Mucosa of stomach (tissue), 1 donor: ENCODE measurements around the gene DNAJC5.
"Not testable (repeated sequence)": the region's sequence is repeated elsewhere in the genome, so short reads cannot be mapped to it uniquely, and the experiment has no call there.

Experiments
- H3K27me3 ChIP-seq: one replicate; pipeline ENCODE4 v1.7.0; 2013; ENCODE audit warnings: mild to moderate bottlenecking, low read length; ENCODE audit not compliant: control insufficient read depth, insufficient read depth
- H3K36me3 ChIP-seq: one replicate; pipeline ENCODE4 v1.7.0; 2013; ENCODE audit warnings: low read length; ENCODE audit not compliant: control insufficient read depth, insufficient read depth
- H3K4me1 ChIP-seq: one replicate; pipeline ENCODE4 v1.7.0; 2013; ENCODE audit warnings: mild to moderate bottlenecking, low read length; ENCODE audit not compliant: control insufficient read depth, insufficient read depth
- H3K4me3 ChIP-seq: one replicate; pipeline ENCODE4 v1.7.0; 2013; ENCODE audit warnings: low read length
- H3K9ac ChIP-seq: one replicate; pipeline ENCODE4 v1.7.0; 2013; ENCODE audit warnings: mild to moderate bottlenecking, low read length, moderate library complexity
- H3K9me3 ChIP-seq: one replicate; pipeline ENCODE4 v1.7.0; 2013; ENCODE audit warnings: mild to moderate bottlenecking, low read length, moderate library complexity; ENCODE audit not compliant: control insufficient read depth
- donor health status: Pancreatic carcinoma.

The DNAJC5 gene

DNA sequence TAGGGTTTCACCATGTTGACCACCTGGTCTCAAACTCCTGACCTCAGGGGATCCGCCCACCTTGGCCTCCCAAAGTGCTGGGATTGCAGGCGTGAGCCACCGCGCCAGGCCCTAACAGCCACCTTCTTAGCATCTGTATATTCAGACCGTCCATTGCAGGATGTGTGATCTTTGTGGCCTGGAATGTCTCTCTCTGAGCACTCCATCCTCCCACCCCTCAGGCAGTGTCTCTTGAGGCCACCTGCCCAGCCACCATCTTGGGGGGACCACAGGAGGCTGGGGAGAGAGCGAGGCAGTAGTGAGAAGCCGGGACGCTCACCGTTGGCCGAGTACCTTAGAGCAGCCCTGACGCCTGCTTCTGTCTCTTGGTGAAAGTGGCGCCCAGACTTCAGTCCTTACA lies 18.8 kb downstream of the DNAJC5 start:
- Histone ChIP-seq H3K4me1 (peaks cover 35% of the 10 kb centered on the region), H3K9ac (no peak overlapping the region), H3K27me3 (no peaks in the 10 kb centered on the region), H3K36me3 (no peaks in the 10 kb centered on the region), H3K4me3 (no peak overlapping the region), H3K9me3 (no peaks in the 10 kb centered on the region)

DNA sequence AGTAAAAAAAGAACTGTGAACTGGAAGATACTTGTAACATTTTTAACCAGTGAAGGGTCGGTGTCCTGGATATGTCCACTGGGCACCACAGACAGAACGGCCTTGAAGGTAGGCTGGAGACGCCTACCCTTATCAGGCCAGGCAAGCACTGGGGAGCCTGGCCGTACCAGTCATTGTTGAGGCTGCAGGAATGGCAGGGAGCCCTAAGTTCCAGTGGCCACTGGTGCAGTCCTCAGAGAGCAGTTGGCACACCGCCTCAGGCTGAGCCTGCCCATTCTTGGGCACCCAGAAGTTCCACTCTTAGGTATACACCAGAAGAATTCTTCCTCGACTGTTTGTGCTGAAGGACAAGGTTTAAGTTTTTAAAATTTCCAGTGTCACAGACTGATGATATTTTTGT lies 20.5 kb downstream of the DNAJC5 start:
- H3K9ac ChIP-seq, result no peak overlapping the region
- no peaks in the 10 kb centered on the region for H3K9me3 ChIP-seq
- H3K36me3 ChIP-seq, result no peaks in the 10 kb centered on the region
- H3K27me3 ChIP-seq, result no peaks in the 10 kb centered on the region
- no peak overlapping the region for H3K4me3 ChIP-seq
- H3K4me1 ChIP-seq, result peaks cover 22% of the 10 kb centered on the region

DNA sequence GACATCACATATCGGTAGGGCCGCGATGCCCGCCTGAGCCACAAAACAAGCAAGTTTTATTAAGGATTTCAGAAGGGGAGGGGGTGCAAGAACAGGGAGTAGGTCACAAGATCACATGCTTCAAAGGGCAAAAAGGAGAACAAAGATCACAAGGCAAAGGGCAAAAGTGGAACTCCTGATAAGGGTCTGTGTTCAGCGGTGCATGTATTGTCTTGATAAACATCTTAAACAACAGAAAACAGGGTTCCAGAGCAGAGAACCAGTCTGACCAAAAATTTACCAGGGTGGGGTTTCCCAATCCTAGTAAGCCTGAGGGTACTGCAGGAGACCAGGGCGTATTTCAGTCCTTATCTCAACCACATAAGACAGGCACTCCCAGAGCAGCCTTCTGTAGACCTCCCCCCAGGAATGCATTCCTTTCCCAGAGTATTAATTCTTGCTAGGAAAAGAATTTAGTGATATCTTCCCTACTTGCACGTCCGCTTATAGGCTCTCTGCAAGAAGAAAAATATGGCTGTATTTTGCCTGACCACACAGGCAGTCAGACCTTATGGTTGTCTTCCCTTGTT lies 21.5 kb downstream of the DNAJC5 start:
- not testable (repeated sequence) for H3K9me3 ChIP-seq, H3K27me3 ChIP-seq, H3K36me3 ChIP-seq, H3K9ac ChIP-seq, H3K4me3 ChIP-seq
- H3K4me1 ChIP-seq, result peaks cover 14% of the 10 kb centered on the region

DNA sequence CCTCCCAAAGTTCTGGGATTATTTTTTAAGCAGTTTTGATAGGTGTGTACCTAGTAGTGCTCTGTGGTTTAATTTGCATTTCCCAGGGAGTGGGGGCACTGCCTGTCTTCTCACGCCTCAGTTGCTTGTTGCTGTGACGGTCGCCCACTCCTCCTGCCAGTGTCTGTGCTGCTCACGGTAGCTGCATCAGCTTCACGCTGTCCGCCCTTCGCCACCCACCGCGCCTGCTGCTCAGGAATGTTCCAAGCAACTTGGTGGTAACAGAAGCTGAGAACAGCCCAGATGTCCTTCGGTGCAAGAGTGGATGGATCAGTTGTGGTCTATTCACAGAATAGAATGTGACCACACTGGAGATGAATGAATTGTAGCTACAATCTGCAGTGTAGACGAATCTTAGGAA lies 22.9 kb downstream of the DNAJC5 start:
- no peak overlapping the region for H3K4me3 ChIP-seq
- peaks cover 7% of the 10 kb centered on the region for H3K4me1 ChIP-seq
- no peaks in the 10 kb centered on the region for H3K36me3 ChIP-seq
- no peak overlapping the region for H3K9ac ChIP-seq
- no peaks in the 10 kb centered on the region for H3K9me3 ChIP-seq
- no peaks in the 10 kb centered on the region for H3K27me3 ChIP-seq

DNA sequence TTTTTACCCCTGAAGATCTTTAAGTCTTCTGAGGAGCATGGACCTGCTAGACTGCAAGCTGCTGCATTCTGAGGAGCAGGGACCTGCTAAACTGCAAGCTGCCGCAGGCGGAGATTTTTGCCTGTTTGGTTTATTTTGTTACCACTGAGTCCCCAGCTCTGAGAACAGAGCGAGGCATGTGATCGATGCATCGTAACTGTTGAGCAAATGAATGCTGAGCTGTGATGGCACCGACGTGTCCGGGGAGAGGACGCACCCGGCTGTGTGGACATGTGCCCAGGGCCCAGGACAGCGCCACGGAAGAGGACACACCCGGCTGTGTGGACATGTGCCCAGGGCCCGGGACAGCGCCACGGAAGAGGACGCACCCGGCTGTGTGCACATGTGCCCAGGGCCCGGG lies 24.2 kb downstream of the DNAJC5 start:
- Histone ChIP-seq H3K9me3 (no peaks in the 10 kb centered on the region), H3K4me3 (no peak overlapping the region), H3K36me3 (no peaks in the 10 kb centered on the region), H3K9ac (no peak overlapping the region), H3K27me3 (no peaks in the 10 kb centered on the region), H3K4me1 (peaks cover 7% of the 10 kb centered on the region)

DNA sequence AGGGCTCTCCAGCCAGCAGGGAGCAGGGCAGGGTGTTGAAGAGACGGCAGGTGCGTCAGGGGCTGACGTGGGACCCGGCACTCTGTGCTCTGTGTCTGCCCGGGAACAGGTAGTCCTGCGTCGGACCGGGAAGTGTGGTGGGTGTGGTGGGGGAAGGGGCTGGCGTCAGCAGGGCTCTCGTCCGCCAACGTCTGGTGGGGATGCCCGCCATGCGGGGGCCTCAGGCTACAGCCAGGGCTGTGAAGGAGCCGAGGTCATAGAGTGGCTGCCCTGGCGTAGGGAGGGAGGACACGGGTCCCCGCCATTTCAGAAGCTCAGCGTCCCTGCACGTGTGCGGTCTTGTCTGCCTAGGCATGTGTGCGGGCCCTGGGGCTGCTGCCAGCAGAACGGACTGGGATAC lies 25.3 kb downstream of the DNAJC5 start:
- no peaks in the 10 kb centered on the region for H3K27me3 ChIP-seq
- no peak overlapping the region for H3K9ac ChIP-seq
- H3K9me3 ChIP-seq, result no peaks in the 10 kb centered on the region
- no peaks in the 10 kb centered on the region for H3K4me1 ChIP-seq
- no peak overlapping the region for H3K4me3 ChIP-seq
- H3K36me3 ChIP-seq, result no peaks in the 10 kb centered on the region

DNA sequence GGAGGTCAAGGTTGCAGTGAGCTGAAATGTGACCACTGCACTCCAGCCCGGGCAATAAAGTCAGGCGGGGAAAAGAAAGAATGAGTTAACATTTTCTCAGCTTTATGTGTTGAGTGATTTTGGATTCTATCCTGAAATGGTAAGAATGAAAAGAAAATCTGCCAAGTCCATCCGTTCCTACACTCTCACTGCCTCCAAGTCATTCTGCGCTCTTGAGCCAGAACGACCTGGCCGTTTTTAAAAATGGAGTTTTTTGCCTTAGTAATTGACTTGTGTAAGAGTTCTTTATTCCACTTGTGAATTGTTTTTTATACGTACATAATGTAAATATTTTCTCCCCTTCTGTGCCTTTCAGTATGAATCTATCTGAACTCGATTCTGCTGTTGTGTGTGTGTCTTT lies 28.7 kb downstream of the DNAJC5 start:
- Histone ChIP-seq H3K4me1 (no peaks in the 10 kb centered on the region), H3K9me3 (no peaks in the 10 kb centered on the region), H3K27me3 (no peaks in the 10 kb centered on the region), H3K9ac (no peak overlapping the region), H3K36me3 (peaks cover 5% of the 10 kb centered on the region), H3K4me3 (no peak overlapping the region)

DNA sequence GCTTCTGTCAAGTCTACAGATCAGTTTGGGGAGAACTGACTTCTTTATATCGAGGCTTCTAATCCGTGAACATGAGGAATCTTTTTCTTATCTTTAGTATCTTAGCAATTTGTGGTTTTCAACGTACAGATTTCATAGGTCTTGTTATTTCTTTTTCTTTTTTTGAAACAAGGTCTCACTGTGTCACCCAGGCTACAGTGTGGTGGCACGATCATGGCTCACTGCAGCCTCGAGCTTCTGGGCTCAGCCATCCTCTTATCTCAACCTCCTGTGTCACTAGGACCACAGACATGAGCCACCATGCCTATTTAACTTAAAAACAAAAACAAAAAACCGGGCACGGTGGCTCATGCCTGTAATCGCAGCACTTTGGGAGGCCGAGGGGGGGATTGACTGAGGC lies 29.3 kb downstream of the DNAJC5 start:
- Histone ChIP-seq H3K4me3 (no peak overlapping the region), H3K9me3 (no peaks in the 10 kb centered on the region), H3K27me3 (no peaks in the 10 kb centered on the region), H3K36me3 (peaks cover 5% of the 10 kb centered on the region), H3K9ac (no peak overlapping the region), H3K4me1 (no peaks in the 10 kb centered on the region)

DNA sequence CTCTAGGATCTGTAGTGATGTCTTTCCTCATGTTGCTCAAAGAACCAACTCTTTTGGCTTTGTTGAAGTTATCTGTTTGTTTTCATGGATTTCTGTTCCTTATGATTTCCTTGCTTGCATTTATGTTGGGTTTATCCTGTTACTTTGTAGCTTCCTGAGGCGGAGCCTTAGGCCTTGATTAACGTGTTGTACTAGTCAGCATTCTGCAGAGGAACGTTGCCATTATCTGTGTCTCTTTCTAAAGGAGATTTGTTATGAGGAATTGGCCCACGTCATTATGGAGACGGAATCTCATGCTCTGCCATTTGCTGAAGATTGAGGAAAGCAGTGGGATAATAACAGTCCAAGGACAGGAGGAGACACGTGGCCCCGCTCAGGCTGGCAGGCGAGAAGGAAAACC lies 31.4 kb downstream of the DNAJC5 start:
- Histone ChIP-seq H3K4me1 (peaks cover 9% of the 10 kb centered on the region), H3K36me3 (peaks cover 6% of the 10 kb centered on the region), H3K27me3 (no peaks in the 10 kb centered on the region), H3K4me3 (no peak overlapping the region), H3K9ac (no peak overlapping the region), H3K9me3 (no peaks in the 10 kb centered on the region)

DNA sequence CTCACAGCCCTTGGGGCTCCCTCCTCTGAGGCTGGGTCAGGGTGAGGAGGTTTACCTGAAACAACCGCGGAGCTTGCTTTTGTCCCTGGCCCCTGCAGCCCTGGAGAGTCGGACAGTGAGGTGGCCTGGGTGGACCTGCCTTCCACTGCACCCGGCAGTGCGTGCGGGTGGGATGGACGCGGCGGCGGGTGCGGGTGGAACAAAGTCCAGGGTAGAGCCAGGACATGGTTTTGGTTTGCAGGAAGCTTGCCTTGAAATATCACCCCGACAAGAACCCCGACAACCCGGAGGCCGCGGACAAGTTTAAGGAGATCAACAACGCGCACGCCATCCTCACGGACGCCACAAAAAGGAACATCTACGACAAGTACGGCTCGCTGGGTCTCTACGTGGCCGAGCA lies 34.1 kb downstream of the DNAJC5 start:
- H3K4me1 ChIP-seq, result peaks cover 10% of the 10 kb centered on the region
- H3K4me3 ChIP-seq, result no peak overlapping the region
- H3K9me3 ChIP-seq, result no peaks in the 10 kb centered on the region
- H3K36me3 ChIP-seq, result peaks cover 18% of the 10 kb centered on the region
- no peaks in the 10 kb centered on the region for H3K27me3 ChIP-seq
- H3K9ac ChIP-seq, result no peak overlapping the region

DNA sequence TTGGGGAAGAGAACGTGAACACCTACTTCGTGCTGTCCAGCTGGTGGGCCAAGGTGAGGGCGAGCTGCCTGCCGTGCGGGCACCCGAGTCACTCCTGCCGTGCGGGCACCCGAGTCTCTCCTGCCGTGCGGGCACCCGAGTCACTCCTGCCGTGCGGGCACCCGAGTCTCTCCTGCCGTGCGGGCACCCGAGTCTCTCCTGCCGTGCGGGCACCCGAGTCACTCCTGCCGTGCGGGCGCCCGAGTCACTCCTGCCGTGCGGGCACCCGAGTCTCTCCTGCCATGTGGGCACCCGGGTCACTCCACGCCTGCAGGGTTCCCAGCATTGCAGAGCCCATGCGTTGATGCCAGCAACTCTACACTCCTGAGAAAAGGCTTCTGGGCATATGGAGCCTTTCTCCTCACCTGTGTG lies 34.6 kb downstream of the DNAJC5 start:
- not testable (repeated sequence) for H3K9me3 ChIP-seq, H3K27me3 ChIP-seq, H3K4me1 ChIP-seq, H3K4me3 ChIP-seq, H3K9ac ChIP-seq
- H3K36me3 ChIP-seq, result peaks cover 18% of the 10 kb centered on the region

DNA sequence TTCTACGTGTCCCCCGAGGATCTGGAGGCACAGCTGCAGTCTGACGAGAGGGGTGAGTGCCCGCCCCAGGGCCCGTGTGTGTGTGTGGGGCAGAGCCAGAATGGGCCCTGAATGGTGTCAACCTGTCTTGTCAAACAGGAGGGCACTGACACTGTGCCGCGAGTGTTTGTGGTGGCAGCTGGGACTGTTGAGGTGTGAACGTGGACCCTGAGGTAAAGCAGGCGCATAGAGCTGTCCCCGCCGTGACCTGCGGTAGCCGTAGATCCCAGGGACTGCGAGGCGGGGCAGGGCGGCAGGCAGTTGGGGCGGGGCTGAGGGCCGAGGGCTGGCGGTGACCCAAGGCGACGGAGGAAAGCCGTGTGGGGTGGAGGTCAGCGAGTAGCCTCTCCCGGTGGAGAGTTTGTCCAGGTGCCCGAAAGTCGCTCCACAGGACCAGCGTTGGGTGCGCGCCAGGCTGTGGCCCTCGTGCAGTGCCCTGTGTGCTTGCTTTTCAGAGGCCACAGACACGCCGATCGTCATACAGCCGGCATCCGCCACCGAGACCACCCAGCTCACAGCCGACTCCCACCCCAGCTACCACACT lies 36.1 kb downstream of the DNAJC5 start:
- no peaks in the 10 kb centered on the region for H3K9me3 ChIP-seq
- no peak overlapping the region for H3K4me3 ChIP-seq
- no peak overlapping the region for H3K9ac ChIP-seq
- no peaks in the 10 kb centered on the region for H3K27me3 ChIP-seq
- peaks cover 10% of the 10 kb centered on the region for H3K4me1 ChIP-seq
- H3K36me3 ChIP-seq, result peaks cover 18% of the 10 kb centered on the region

DNA sequence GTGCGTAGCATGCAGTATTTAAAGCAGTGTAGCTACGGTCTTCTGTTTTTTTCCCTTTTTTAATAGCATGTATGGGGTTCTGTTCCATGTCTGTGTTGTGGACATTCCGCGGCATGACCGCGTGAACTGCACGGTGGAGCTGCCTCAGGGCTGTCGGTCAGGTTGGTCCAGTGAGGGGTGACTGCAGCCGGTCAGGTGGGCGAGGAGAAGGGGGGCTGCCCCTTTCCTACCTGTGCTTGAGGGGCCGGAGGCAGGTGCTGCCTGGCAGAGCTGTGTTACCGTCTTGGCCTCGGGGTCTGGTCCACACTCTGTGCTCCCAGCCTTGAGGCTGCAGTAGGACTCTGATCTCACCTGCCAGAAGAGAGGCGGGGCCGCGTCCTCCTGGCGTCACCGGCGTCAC lies 36.8 kb downstream of the DNAJC5 start:
- Histone ChIP-seq H3K9ac (no peak overlapping the region), H3K9me3 (no peaks in the 10 kb centered on the region), H3K4me1 (peaks cover 10% of the 10 kb centered on the region), H3K36me3 (peaks cover 18% of the 10 kb centered on the region), H3K4me3 (no peak overlapping the region), H3K27me3 (no peaks in the 10 kb centered on the region)
